PC-9 (cell line): ENCODE data around the gene RELL1. TPM values are rescaled to one million over a fixed set of nuclear protein-coding genes. Genes with fewer than 3 reads are reported as not detected.

ENCODE experiments used
- BruUV-seq: library from RNA; stranded (reverse); fragments of 400-500 nt; replicated peaks from 2 replicates; lab custom pipeline; 2021; lab: Mats Ljungman, UMichigan
- CTCF ChIA-PET: fragments of 300-600 bp; sonication (Branson Sonifier 250); formaldehyde crosslinking; loops from one replicate; lab custom pipeline; 2022; ENCODE audit warnings: antibody characterized with exemption; lab: Charles Lee
- POLR2A ChIA-PET: fragments of 300-600 bp; sonication (Branson Sonifier 250); formaldehyde crosslinking; loops from one replicate; lab custom pipeline; 2022; ENCODE audit warnings: antibody characterized with exemption; ENCODE audit not compliant: unreplicated experiment; lab: Charles Lee
- DNase-seq, 2 experiments: peaks; one replicate each; pipeline versions ENCODE4 v3.0.0 to v3.0.0-alpha.2; 2015 to 2022; ENCODE audit warnings: mixed read lengths in 1 of 2
- H2AFZ ChIP-seq: fragments of 200-600 bp; sonication (generic); 2 replicates; pipeline ENCODE4 v1.8.1; 2017; ENCODE audit warnings: antibody characterized with exemption
- H3F3A ChIP-seq: fragments of 200-600 bp; sonication (generic); 2 replicates; pipeline ENCODE4 v1.8.1; 2017; ENCODE audit warnings: antibody characterized with exemption, mild to moderate bottlenecking, low read depth; ENCODE audit not compliant: insufficient read depth
- H3K27ac ChIP-seq: fragments of 200-600 bp; sonication (generic); 2 replicates; pipeline ENCODE4 v1.6.1; 2016; ENCODE audit warnings: mixed run types
- H3K27me3 ChIP-seq: fragments of 200-600 bp; sonication (generic); 2 replicates; pipeline ENCODE4 v1.6.1; 2016; ENCODE audit warnings: low read depth, mixed run types; ENCODE audit not compliant: insufficient read depth
- H3K36me3 ChIP-seq: fragments of 200-600 bp; sonication (generic); 2 replicates; pipeline ENCODE4 v1.6.1; 2016; ENCODE audit warnings: low read depth, mixed run types
- H3K4me1 ChIP-seq: fragments of 200-600 bp; sonication (generic); replicated peaks from 2 replicates; pipeline ENCODE4 v1.6.1; 2016; ENCODE audit warnings: mixed run types; ENCODE audit not compliant: insufficient read depth
- H3K4me2 ChIP-seq: fragments of 200-600 bp; sonication (generic); 2 replicates; pipeline ENCODE4 v1.6.1; 2017; ENCODE audit warnings: mixed run types
- H3K4me3 ChIP-seq: fragments of 200-600 bp; sonication (generic); 2 replicates; pipeline ENCODE4 v1.6.1; 2016; ENCODE audit warnings: mixed run types
- H3K79me2 ChIP-seq: fragments of 200-600 bp; sonication (generic); 2 replicates; pipeline ENCODE4 v1.6.1; 2017; ENCODE audit warnings: low read depth, mixed run types
- H3K9me2 ChIP-seq: fragments of 200-600 bp; sonication (generic); 2 replicates; pipeline ENCODE4 v1.8.1; 2017; ENCODE audit warnings: mild to moderate bottlenecking; ENCODE audit not compliant: insufficient read depth
- H3K9me3 ChIP-seq: fragments of 200-600 bp; sonication (generic); 2 replicates; pipeline ENCODE4 v1.8.1; 2016; ENCODE audit warnings: low read depth; ENCODE audit not compliant: insufficient read depth
- H4K20me1 ChIP-seq: fragments of 200-600 bp; sonication (generic); 2 replicates; pipeline ENCODE4 v1.8.1; 2017; ENCODE audit not compliant: insufficient read depth
- EZH2 ChIP-seq: fragments of 200-600 bp; sonication (generic); IDR thresholded peaks from 2 replicates; pipeline ENCODE4 v1.8.0; 2017; ENCODE audit warnings: antibody characterized with exemption, low read depth
- intact Hi-C: fragments of 100-400 bp; cut with micrococcal nuclease; formaldehyde crosslinking; loops from one replicate; pipeline ENCODE4 v1.10.0; 2022; ENCODE audit not compliant: unreplicated experiment
- total RNA-seq: library from RNA; stranded (reverse); gene quantifications from 2 replicates; pipeline ENCODE4 v1.2.3, GENCODE V29; 2021
- TF ChIP-seq, protein P1 (sequence below): fragments of 200-600 bp; sonication (generic); conservative IDR thresholded peaks from 2 replicates; pipeline ENCODE4 v1.6.1; 2017; ENCODE audit warnings: mixed run types, antibody characterized with exemption, mild to moderate bottlenecking, moderate library complexity

RELL1 gene
- total RNA-seq, 1 experiment from 2014 or later: 18.5 TPM

DNA sequence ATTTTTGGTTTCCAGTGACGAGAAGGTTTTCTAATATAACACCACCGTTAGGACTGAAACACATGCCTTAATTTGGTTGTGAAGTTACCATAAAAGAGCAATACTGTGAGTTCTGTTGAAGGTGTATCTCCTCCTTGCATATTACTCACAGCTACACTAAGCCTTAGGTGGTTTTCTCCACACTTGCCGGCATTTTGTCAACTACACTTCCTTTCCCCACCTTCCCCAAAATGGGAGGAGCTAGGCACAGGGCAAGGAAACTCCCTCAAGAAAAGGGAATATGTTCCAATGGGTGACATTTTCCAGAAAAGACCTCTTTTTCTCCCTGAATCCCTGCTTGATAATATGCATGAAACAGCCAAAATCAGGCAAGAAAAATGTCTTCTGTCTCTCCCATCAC, 44.8 kb downstream of the RELL1 start:
- no peak overlapping the region for H3K27ac ChIP-seq
- H3K4me1 ChIP-seq: no peaks in the 10 kb centered on the region
- CTCF ChIA-PET: no interaction called here
- H3K36me3 ChIP-seq: no peaks in the 10 kb centered on the region
- H3F3A ChIP-seq: no peaks in the 10 kb centered on the region
- no peak overlapping the region for H3K4me3 ChIP-seq
- H3K27me3 ChIP-seq: no peaks in the 10 kb centered on the region
- H3K79me2 ChIP-seq: no peaks in the 10 kb centered on the region
- TF ChIP-seq, protein P1, sequence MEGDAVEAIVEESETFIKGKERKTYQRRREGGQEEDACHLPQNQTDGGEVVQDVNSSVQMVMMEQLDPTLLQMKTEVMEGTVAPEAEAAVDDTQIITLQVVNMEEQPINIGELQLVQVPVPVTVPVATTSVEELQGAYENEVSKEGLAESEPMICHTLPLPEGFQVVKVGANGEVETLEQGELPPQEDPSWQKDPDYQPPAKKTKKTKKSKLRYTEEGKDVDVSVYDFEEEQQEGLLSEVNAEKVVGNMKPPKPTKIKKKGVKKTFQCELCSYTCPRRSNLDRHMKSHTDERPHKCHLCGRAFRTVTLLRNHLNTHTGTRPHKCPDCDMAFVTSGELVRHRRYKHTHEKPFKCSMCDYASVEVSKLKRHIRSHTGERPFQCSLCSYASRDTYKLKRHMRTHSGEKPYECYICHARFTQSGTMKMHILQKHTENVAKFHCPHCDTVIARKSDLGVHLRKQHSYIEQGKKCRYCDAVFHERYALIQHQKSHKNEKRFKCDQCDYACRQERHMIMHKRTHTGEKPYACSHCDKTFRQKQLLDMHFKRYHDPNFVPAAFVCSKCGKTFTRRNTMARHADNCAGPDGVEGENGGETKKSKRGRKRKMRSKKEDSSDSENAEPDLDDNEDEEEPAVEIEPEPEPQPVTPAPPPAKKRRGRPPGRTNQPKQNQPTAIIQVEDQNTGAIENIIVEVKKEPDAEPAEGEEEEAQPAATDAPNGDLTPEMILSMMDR: no peak
- no peak for TF ChIP-seq EZH2
- POLR2A ChIA-PET: no interaction called here
- H3K9me3 ChIP-seq: no peaks in the 10 kb centered on the region
- no peaks in the 10 kb centered on the region for H3K9me2 ChIP-seq
- intact Hi-C loops: no loop called here
- no peak overlapping the region for H2AFZ ChIP-seq
- DNase-seq: no peak
- H3K4me2 ChIP-seq: no peak overlapping the region
- BruUV-seq: no TSS peak
- H4K20me1 ChIP-seq: no peaks in the 10 kb centered on the region

DNA sequence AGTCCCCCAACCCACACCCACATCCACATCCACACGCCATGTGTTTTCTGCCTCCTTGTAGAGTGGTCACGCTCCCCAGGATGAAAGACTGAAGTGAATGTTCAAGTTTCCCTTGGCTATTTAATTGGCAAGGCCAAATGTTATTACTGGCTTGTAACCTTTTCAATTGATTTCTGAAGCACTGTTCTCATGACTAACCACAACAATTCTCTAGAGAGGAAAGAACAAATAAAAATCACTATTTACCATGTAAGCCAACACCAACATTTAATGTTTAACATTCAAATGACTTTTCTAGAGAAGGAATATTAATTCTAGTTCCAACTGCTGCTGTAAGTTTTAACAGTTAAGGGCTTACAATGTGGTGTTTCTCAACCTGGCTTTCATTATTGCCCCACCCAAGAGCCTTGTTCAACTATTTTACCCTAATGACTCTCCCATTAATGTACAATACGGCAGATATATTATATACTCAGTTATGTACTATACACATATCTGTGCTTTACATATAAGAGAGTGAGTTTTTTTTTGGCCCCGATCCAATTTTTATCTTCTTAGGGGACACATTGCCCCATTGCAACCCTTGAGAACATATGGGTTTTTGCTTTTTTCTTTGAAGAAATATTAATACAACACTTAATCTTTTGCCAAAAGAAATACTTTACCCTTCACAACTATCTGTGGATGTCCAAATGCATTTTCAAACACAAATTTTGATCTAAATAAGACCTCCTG, 46.5 kb downstream of the RELL1 start:
- no peak overlapping the region for H2AFZ ChIP-seq
- H3K79me2 ChIP-seq: no peaks in the 10 kb centered on the region
- H4K20me1 ChIP-seq: no peaks in the 10 kb centered on the region
- no peak for TF ChIP-seq EZH2
- TF ChIP-seq, protein P1: no peak
- no peak for DNase-seq
- no peaks in the 10 kb centered on the region for H3K36me3 ChIP-seq
- no TSS peak for BruUV-seq
- H3K27ac ChIP-seq: no peak overlapping the region
- CTCF ChIA-PET: no interaction called here
- H3K4me1 ChIP-seq: no peaks in the 10 kb centered on the region
- no peaks in the 10 kb centered on the region for H3F3A ChIP-seq
- H3K27me3 ChIP-seq: no peaks in the 10 kb centered on the region
- POLR2A ChIA-PET: no interaction called here
- intact Hi-C loops: no loop called here
- H3K4me3 ChIP-seq: no peak overlapping the region
- no peaks in the 10 kb centered on the region for H3K9me2 ChIP-seq
- H3K9me3 ChIP-seq: no peaks in the 10 kb centered on the region
- H3K4me2 ChIP-seq: no peak overlapping the region

DNA sequence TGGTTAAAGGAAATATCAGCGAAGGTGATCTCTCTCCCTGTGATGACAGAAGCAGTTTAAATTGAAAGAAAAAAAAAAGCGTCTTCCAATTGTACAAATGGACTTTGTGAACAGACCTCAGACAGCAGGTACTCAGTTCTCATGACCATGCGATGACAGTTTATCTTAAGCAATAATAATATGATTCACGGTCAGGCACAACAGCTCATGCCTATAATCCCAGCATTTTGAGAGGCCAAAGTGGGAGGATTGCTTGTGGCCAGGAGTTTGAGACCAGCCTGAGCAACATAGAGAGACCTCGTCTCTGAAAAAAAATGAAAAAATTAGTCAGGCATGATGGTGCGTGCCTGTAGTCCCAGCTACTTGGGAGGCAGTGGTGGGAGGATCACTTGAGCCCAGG, 51.0 kb downstream of the RELL1 start:
- intact Hi-C loops: no loop called here
- no TSS peak for BruUV-seq

More for the DNA sequence above, 51.0 kb downstream of the RELL1 start:
- H4K20me1 ChIP-seq: no peaks in the 10 kb centered on the region
- no peak overlapping the region for H3K27ac ChIP-seq
- H3F3A ChIP-seq: no peaks in the 10 kb centered on the region
- no peak overlapping the region for H3K4me2 ChIP-seq
- no peaks in the 10 kb centered on the region for H3K27me3 ChIP-seq
- H3K9me2 ChIP-seq: no peaks in the 10 kb centered on the region
- POLR2A ChIA-PET: no interaction called here
- CTCF ChIA-PET: no interaction called here
- DNase-seq: no peak
- no peaks in the 10 kb centered on the region for H3K79me2 ChIP-seq
- no peak overlapping the region for H2AFZ ChIP-seq
- H3K4me1 ChIP-seq: no peaks in the 10 kb centered on the region
- H3K9me3 ChIP-seq: no peaks in the 10 kb centered on the region
- no peaks in the 10 kb centered on the region for H3K36me3 ChIP-seq
- H3K4me3 ChIP-seq: no peak overlapping the region
- TF ChIP-seq, protein P1: no peak
- no peak for TF ChIP-seq EZH2
